CD14-positive monocyte (primary cell): ENCODE data around the gene NCOA4. TPM values are rescaled to one million over a fixed set of nuclear protein-coding genes. Genes with fewer than 3 reads are reported as not detected.

Experiments
- DNase-seq, 3 donors: peaks; one replicate each; pipeline ENCODE4 v3.0.0-alpha.2; 2011 to 2022
- H2AFZ ChIP-seq: 2 replicates; pipeline ENCODE4 v1.6.0; 2012; ENCODE audit warnings: mild to moderate bottlenecking, low read depth, low read length, inconsistent platforms; ENCODE audit not compliant: insufficient read depth, poor library complexity, severe bottlenecking
- H3K27ac ChIP-seq, 2 donors: 1 replicate in 1 of 2; 2 replicates in 1 of 2; pipeline ENCODE4 v1.5.1; 2012 to 2013; ENCODE audit warnings: low read length in 2 of 2, control low read depth in 1 of 2, inconsistent platforms in 1 of 2, low read depth in 1 of 2, mild to moderate bottlenecking in 1 of 2
- H3K27me3 ChIP-seq, 2 donors: one replicate each; pipeline versions ENCODE4 v1.6.0 to v1.6.1; 2011 to 2013; ENCODE audit warnings: low read length in 2 of 2; ENCODE audit not compliant: control insufficient read depth in 2 of 2, insufficient read depth in 2 of 2
- H3K36me3 ChIP-seq, 2 donors: replicated peaks in 1 of 2; 1 replicate in 1 of 2; 2 replicates in 1 of 2; pipeline versions ENCODE4 v1.5.1 to v1.6.1; 2012 to 2013; ENCODE audit warnings: low read length in 2 of 2, control low read depth in 1 of 2, inconsistent platforms in 1 of 2, mild to moderate bottlenecking in 1 of 2; ENCODE audit not compliant: insufficient read depth in 2 of 2, control insufficient read depth in 1 of 2
- H3K4me1 ChIP-seq, 2 donors: 1 replicate in 1 of 2; 2 replicates in 1 of 2; pipeline versions ENCODE4 v1.5.1 to v1.6.1; 2012 to 2013; ENCODE audit warnings: low read length in 2 of 2, control low read depth in 1 of 2, inconsistent platforms in 1 of 2, mild to moderate bottlenecking in 1 of 2, moderate library complexity in 1 of 2; ENCODE audit not compliant: insufficient read depth in 2 of 2, control insufficient read depth in 1 of 2
- H3K4me2 ChIP-seq: replicated peaks from 2 replicates; pipeline ENCODE3; 2012; ENCODE audit warnings: low read length, moderate library complexity, mild to moderate bottlenecking; ENCODE audit not compliant: poor library complexity, severe bottlenecking; ENCODE audit errors: extremely low read depth
- H3K4me3 ChIP-seq, 3 experiments: fragments of 200-600 bp in 1 of 3; sonication (generic) in 1 of 3; replicated peaks in 1 of 3; 1 replicate in 2 of 3; 2 replicates in 1 of 3; pipeline ENCODE4 v1.5.1; 2011 to 2013; ENCODE audit warnings: low read length in 3 of 3, mild to moderate bottlenecking in 3 of 3, control low read depth in 2 of 3, low read depth in 2 of 3, inconsistent platforms in 1 of 3, moderate library complexity in 1 of 3
- H3K79me2 ChIP-seq: 2 replicates; pipeline ENCODE4 v1.6.0; 2012; ENCODE audit warnings: mild to moderate bottlenecking, control low read depth, inconsistent platforms, low read length, moderate library complexity; ENCODE audit not compliant: insufficient read depth
- H3K9ac ChIP-seq: 2 replicates; pipeline ENCODE4 v1.6.0; 2017; ENCODE audit warnings: low read length, mild to moderate bottlenecking; ENCODE audit not compliant: insufficient read depth, poor library complexity, severe bottlenecking
- H3K9me3 ChIP-seq, 2 donors: replicated peaks in 1 of 2; 1 replicate in 1 of 2; 2 replicates in 1 of 2; pipeline versions ENCODE4 v1.5.1 to v1.6.1; 2012 to 2013; ENCODE audit warnings: low read length in 2 of 2, control low read depth in 1 of 2; ENCODE audit not compliant: control insufficient read depth in 1 of 2, insufficient read depth in 1 of 2
- H4K20me1 ChIP-seq: 2 replicates; pipeline ENCODE4 v1.6.0; 2012; ENCODE audit warnings: mild to moderate bottlenecking, low read length, control low read depth, moderate library complexity; ENCODE audit not compliant: insufficient read depth
- H3K27ac Mint-ChIP-seq, 7 donors: one replicate each; pipeline ENCODE4 v1.8.0; 2020; ENCODE audit warnings: mild to moderate bottlenecking in 7 of 7, mixed read lengths in 7 of 7, moderate library complexity in 6 of 7, inconsistent platforms in 2 of 7
- H3K27me3 Mint-ChIP-seq, 3 donors: one replicate each; pipeline ENCODE4 v1.8.0; 2021 to 2022; ENCODE audit warnings: low read depth in 3 of 3, mild to moderate bottlenecking in 3 of 3, mixed read lengths in 3 of 3, moderate library complexity in 3 of 3, inconsistent platforms in 1 of 3
- H3K36me3 Mint-ChIP-seq, 2 donors: one replicate each; pipeline ENCODE4 v1.8.0; 2020; ENCODE audit warnings: mixed read lengths in 2 of 2, inconsistent platforms in 1 of 2, mild to moderate bottlenecking in 1 of 2
- H3K4me1 Mint-ChIP-seq: one replicate; pipeline ENCODE4 v1.8.0; 2020; ENCODE audit warnings: mild to moderate bottlenecking, mixed read lengths
- H3K4me3 Mint-ChIP-seq, 2 donors: one replicate each; pipeline ENCODE4 v1.8.0; 2020; ENCODE audit warnings: mild to moderate bottlenecking in 2 of 2, mixed read lengths in 2 of 2, moderate library complexity in 1 of 2
- H3K9me3 Mint-ChIP-seq, 7 donors: one replicate each; pipeline ENCODE4 v1.8.0; 2020 to 2022; ENCODE audit warnings: mixed read lengths in 7 of 7, mild to moderate bottlenecking in 6 of 7, moderate library complexity in 6 of 7, inconsistent platforms in 2 of 7
- WGBS: methylation state at CpG from one replicate; pipeline ENCODE4 v1.1.5; 2013; ENCODE audit warnings: missing lambda C conversion rate; ENCODE audit not compliant: insufficient coverage; 5-methylcytosine and 5-hydroxymethylcytosine counted together
- intact Hi-C, 2 donors: fragments of 100-400 bp; cut with micrococcal nuclease; formaldehyde crosslinking; loops; one replicate each; pipeline versions ENCODE4 v1.15.0 to v1.15.1; 2023
- polyA plus RNA-seq, 3 donors: library from polyadenylated mRNA; depleted of rRNA in 1 of 3; unstranded in 2 of 3; stranded (reverse) in 1 of 3; fragments of 300-500 nt in 2 of 3; fragments of >200 nt in 1 of 3; fragmentation: Illumina TruSeq in 2 of 3; gene quantifications; 1 replicate in 2 of 3; 2 replicates in 1 of 3; pipeline ENCODE4 v1.2.3, GENCODE V29; 2012 to 2021
- TF ChIP-seq, protein P1 (sequence below): fragments of 200-600 bp; IDR thresholded peaks from one replicate; pipeline ENCODE4 v1.8.0; 2022; ENCODE audit warnings: antibody characterized with exemption, mild to moderate bottlenecking

Gene NCOA4
- polyA plus RNA-seq, 3 donors, result 161 to 853 (median 784) TPM

DNA sequence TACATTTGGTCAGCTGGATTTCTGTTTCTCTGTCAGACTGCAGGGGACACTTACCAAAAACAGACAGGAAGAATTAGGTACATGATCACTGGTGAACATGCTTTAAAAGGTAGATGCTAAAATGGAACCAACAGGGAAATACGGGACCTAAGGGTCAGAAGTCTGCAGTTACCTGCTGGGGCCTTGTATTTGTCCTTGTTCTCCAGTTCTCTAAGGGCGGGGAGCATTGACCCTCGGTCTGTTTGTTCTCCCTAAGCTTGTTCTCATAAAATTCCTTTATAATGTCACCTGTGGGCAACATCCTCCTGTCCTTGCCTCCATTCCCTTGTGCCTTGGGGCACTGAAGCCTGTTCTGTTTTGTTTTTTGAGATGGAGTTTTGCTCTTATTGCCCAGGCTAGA is 45.4 kb upstream of the NCOA4 start:
- peaks cover 0 to 5% (median 0%) of the 10 kb centered on the region in 7 donors for H3K9me3 Mint-ChIP-seq
- TF ChIP-seq, protein P1, sequence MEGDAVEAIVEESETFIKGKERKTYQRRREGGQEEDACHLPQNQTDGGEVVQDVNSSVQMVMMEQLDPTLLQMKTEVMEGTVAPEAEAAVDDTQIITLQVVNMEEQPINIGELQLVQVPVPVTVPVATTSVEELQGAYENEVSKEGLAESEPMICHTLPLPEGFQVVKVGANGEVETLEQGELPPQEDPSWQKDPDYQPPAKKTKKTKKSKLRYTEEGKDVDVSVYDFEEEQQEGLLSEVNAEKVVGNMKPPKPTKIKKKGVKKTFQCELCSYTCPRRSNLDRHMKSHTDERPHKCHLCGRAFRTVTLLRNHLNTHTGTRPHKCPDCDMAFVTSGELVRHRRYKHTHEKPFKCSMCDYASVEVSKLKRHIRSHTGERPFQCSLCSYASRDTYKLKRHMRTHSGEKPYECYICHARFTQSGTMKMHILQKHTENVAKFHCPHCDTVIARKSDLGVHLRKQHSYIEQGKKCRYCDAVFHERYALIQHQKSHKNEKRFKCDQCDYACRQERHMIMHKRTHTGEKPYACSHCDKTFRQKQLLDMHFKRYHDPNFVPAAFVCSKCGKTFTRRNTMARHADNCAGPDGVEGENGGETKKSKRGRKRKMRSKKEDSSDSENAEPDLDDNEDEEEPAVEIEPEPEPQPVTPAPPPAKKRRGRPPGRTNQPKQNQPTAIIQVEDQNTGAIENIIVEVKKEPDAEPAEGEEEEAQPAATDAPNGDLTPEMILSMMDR, result no peak
- no peaks in the 10 kb centered on the region for H3K9me3 ChIP-seq
- H3K36me3 ChIP-seq, result no peaks in the 10 kb centered on the region
- intact Hi-C loops, result no loop called here
- H3K4me2 ChIP-seq, result no peak overlapping the region
- peak overlapping the region in 1 of 7 donors; percentile 75 for H3K27ac Mint-ChIP-seq
- no peak overlapping the region for H2AFZ ChIP-seq
- peaks cover 49% of the 10 kb centered on the region for H3K4me1 Mint-ChIP-seq
- H4K20me1 ChIP-seq, result no peaks in the 10 kb centered on the region
- peaks cover 1 to 2% (median 2%) of the 10 kb centered on the region in 3 donors for H3K27me3 Mint-ChIP-seq
- H3K4me1 ChIP-seq, result peaks cover 45 to 50% of the 10 kb centered on the region in 2 donors
- no peak for DNase-seq
- WGBS, result 94% methylated on average over 3 of the region's 3 CpGs
- no peaks in the 10 kb centered on the region for H3K79me2 ChIP-seq
- H3K36me3 Mint-ChIP-seq, result no peaks in the 10 kb centered on the region
- H3K27ac ChIP-seq, result peak overlapping the region in 1 of 2 donors; percentile 23
- peak overlapping the region in 1 of 2 donors; percentile 10 for H3K4me3 Mint-ChIP-seq
- H3K27me3 ChIP-seq, result no peaks in the 10 kb centered on the region
- no peak overlapping the region for H3K4me3 ChIP-seq
- H3K9ac ChIP-seq, result no peak overlapping the region

DNA sequence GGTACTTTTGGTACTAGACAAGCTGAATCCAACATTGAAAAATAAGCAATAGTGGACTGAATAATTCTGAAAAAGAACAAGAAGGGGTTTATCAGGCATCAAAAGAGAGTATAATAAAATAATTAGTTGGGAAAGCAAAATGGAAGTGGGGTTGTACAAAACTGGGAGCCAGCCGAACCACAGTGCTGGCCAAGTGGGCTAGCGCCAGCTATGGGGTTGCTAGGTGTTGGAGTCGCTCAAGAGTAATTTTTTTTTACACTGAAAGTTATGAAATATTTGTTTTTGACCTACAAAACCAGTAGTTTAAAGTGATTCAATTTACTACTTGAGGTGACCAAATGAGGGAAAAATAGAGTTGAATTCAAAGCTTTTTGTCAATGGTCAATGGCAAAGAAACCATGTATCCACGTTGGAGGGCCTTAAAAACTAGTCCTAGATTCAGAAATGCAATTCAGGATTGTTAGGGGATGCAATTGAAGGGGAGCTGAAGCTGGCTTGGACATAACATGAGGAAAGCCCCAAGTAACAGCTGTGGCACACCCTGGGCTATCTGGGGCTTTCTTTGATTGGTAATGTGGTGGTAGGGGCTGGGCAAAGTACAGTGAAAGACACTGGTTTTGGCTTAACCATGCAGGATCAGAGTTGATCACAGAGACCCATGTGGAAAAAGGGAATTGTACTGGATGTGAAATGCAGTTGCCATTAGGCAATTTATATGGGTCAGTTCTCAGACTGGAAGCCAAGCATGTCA is 43.9 kb upstream of the NCOA4 start:
- Mint-ChIP-seq H3K9me3 (peaks cover 0 to 2% (median 0%) of the 10 kb centered on the region in 7 donors), H3K27me3 (peaks cover 1 to 2% (median 2%) of the 10 kb centered on the region in 3 donors), H3K4me3 (no peak overlapping the region), H3K36me3 (no peaks in the 10 kb centered on the region), H3K4me1 (peaks cover 43% of the 10 kb centered on the region), H3K27ac (no peak overlapping the region)
- H4K20me1 ChIP-seq, result no peaks in the 10 kb centered on the region
- no peak overlapping the region for H3K4me3 ChIP-seq
- H3K79me2 ChIP-seq, result no peaks in the 10 kb centered on the region
- TF ChIP-seq, protein P1, result no peak
- H3K36me3 ChIP-seq, result no peaks in the 10 kb centered on the region
- no peak overlapping the region for H3K27ac ChIP-seq
- DNase-seq, result no peak
- 64% methylated on average over 1 of the region's 4 CpGs for WGBS
- no peak overlapping the region for H3K4me2 ChIP-seq
- intact Hi-C loops, result no loop called here
- no peak overlapping the region for H3K9ac ChIP-seq
- no peaks in the 10 kb centered on the region for H3K27me3 ChIP-seq
- H2AFZ ChIP-seq, result peak overlapping the region; percentile 1
- peaks cover 36 to 41% of the 10 kb centered on the region in 2 donors for H3K4me1 ChIP-seq
- H3K9me3 ChIP-seq, result no peaks in the 10 kb centered on the region
